Endothelial cell of umbilical vein (primary cell): Measurements from ENCODE around the gene GSE1. TPM values are rescaled to one million over a fixed set of nuclear protein-coding genes. Genes with fewer than 3 reads are reported as not detected.

Experiments used
- BruUV-seq: library from RNA; stranded (reverse); fragments of 400-500 nt; replicated peaks from 2 replicates; lab custom pipeline; 2021; lab: Mats Ljungman, UMichigan
- CTCF ChIA-PET: fragments of 300-600, 350-600 bp; sonication (Branson Sonifier 250); formaldehyde crosslinking; loops from one replicate; lab custom pipeline; 2021; ENCODE audit warnings: antibody characterized with exemption, inconsistent platforms; lab: Charles Lee
- POLR2A ChIA-PET: fragments of 300-600, 350-600 bp; sonication (Branson Sonifier 250); formaldehyde crosslinking; loops from one replicate; lab custom pipeline; 2021; ENCODE audit warnings: antibody characterized with exemption, inconsistent platforms; lab: Charles Lee
- DNase-seq: peaks from one replicate; pipeline ENCODE4 v3.0.0-alpha.2; 2011; ENCODE audit warnings: low read depth, low spot score
- FAIRE-seq: peaks from 2 replicates; lab custom pipeline; 2011; peaks lifted over from hg19 to GRCh38; lab: Jason Lieb, UNC
- H2AFZ ChIP-seq: 2 replicates; pipeline ENCODE4 v1.6.0; 2012; ENCODE audit warnings: low read depth, low read length, control low read depth, inconsistent platforms
- H3K27ac ChIP-seq: 2 replicates; pipeline ENCODE4 v1.5.1; 2011; ENCODE audit warnings: low read depth, mild to moderate bottlenecking, control low read depth, low read length, moderate library complexity; ENCODE audit not compliant: insufficient read depth
- H3K27me3 ChIP-seq, 2 experiments: 2 replicates each; pipeline versions ENCODE4 v1.6.0 to v1.6.1; 2011; ENCODE audit warnings: low read length in 2 of 2, mixed read lengths in 1 of 2; ENCODE audit not compliant: control insufficient read depth in 2 of 2, insufficient read depth in 2 of 2
- H3K36me3 ChIP-seq, 2 experiments: 2 replicates in 1 of 2; 3 replicates in 1 of 2; pipeline ENCODE4 v1.5.1; 2011; ENCODE audit warnings: low read length in 2 of 2, mild to moderate bottlenecking in 1 of 2, moderate library complexity in 1 of 2; ENCODE audit not compliant: control insufficient read depth in 2 of 2, insufficient read depth in 2 of 2; ENCODE audit errors: extremely low read depth in 1 of 2
- H3K4me1 ChIP-seq: 3 replicates; pipeline ENCODE4 v1.5.1; 2011; ENCODE audit warnings: mild to moderate bottlenecking, low read length; ENCODE audit not compliant: control insufficient read depth, insufficient read depth; ENCODE audit errors: extremely low read depth
- H3K4me2 ChIP-seq: 2 replicates; pipeline ENCODE4 v1.6.1; 2011; ENCODE audit warnings: low read length, control low read depth, mixed read lengths; ENCODE audit not compliant: insufficient read depth
- H3K4me3 ChIP-seq, 3 experiments: fragments of 200-600 bp in 1 of 3; sonication (generic), shearing (Covaris generic) in 1 of 3; replicated peaks in 1 of 3; 2 replicates each; pipeline ENCODE4 v1.5.1; 2011 to 2016; ENCODE audit warnings: control low read depth in 3 of 3, low read length in 3 of 3, mild to moderate bottlenecking in 2 of 3, inconsistent platforms in 1 of 3, low read depth in 1 of 3, moderate library complexity in 1 of 3; ENCODE audit not compliant: insufficient read depth in 1 of 3
- H3K79me2 ChIP-seq: 2 replicates; pipeline ENCODE4 v1.6.0; 2012; ENCODE audit warnings: low read length, inconsistent platforms; ENCODE audit not compliant: control insufficient read depth, insufficient read depth
- H3K9ac ChIP-seq: replicated peaks from 2 replicates; pipeline ENCODE3; 2011; ENCODE audit warnings: low read length, control low read depth; ENCODE audit not compliant: insufficient read depth; ENCODE audit errors: extremely low read depth
- H3K9me1 ChIP-seq: replicated peaks from 3 replicates; pipeline ENCODE4 v1.6.0; 2011; ENCODE audit warnings: mild to moderate bottlenecking, low read length; ENCODE audit not compliant: control insufficient read depth, insufficient read depth; ENCODE audit errors: extremely low read depth
- H3K9me3 ChIP-seq: replicated peaks from 2 replicates; pipeline ENCODE4 v1.5.1; 2012; ENCODE audit warnings: low read length, inconsistent platforms; ENCODE audit not compliant: control insufficient read depth, insufficient read depth
- H4K20me1 ChIP-seq: replicated peaks from 2 replicates; pipeline ENCODE3; 2011; ENCODE audit warnings: mild to moderate bottlenecking, low read length; ENCODE audit not compliant: control insufficient read depth, insufficient read depth; ENCODE audit errors: extremely low read depth
- EZH2 ChIP-seq: IDR thresholded peaks from 2 replicates; pipeline ENCODE4 v1.6.1; 2012; ENCODE audit warnings: borderline replicate concordance, low read depth, mild to moderate bottlenecking, moderate library complexity, low read length, inconsistent platforms; ENCODE audit not compliant: severe bottlenecking
- FOS ChIP-seq: IDR thresholded peaks from 2 replicates; pipeline ENCODE4 v1.6.1; 2011; ENCODE audit warnings: mild to moderate bottlenecking, low read length, moderate library complexity, borderline replicate concordance; ENCODE audit not compliant: insufficient read depth
- GATA2 ChIP-seq: IDR thresholded peaks from 2 replicates; pipeline ENCODE4 v1.7.0; 2011; ENCODE audit warnings: low read depth, mild to moderate bottlenecking, moderate library complexity, mixed read lengths, low read length; ENCODE audit not compliant: insufficient read length, insufficient read depth
- JUN ChIP-seq: IDR thresholded peaks from 2 replicates; pipeline ENCODE4 v1.6.1; 2011; ENCODE audit warnings: borderline replicate concordance, low read depth; ENCODE audit not compliant: insufficient read length, insufficient read depth
- MYC ChIP-seq: IDR thresholded peaks from one replicate; pipeline ENCODE4 v1.6.1; 2011; ENCODE audit warnings: mild to moderate bottlenecking, low read depth, low read length
- POLR2A ChIP-seq: IDR thresholded peaks from 2 replicates; pipeline ENCODE4 v1.6.1; 2012; ENCODE audit warnings: low read depth, mild to moderate bottlenecking, control low read depth, low read length
- POLR2AphosphoS5 ChIP-seq: IDR thresholded peaks from 2 replicates; pipeline ENCODE4 v1.6.1; 2012; ENCODE audit warnings: low read depth, mild to moderate bottlenecking, control low read depth, low read length, moderate library complexity; ENCODE audit not compliant: insufficient read depth
- dilution Hi-C: fragments of 300-500 bp; cut with MboI; formaldehyde crosslinking; loops from one replicate; pipeline ENCODE4 v1.15.0; 2019; ENCODE audit warnings: low sequenced_read_pairs; ENCODE audit not compliant: extremely low pct_ligation_motif_present
- intact Hi-C: fragments of 100-400 bp; cut with micrococcal nuclease; formaldehyde crosslinking; loops from one replicate; pipeline ENCODE4 v1.10.0; 2022
- polyA plus RNA-seq, 4 experiments: library from polyadenylated mRNA; depleted of rRNA in 3 of 4; stranded (reverse) in 3 of 4; unstranded in 1 of 4; fragments of >200 nt; gene quantifications; 2 replicates each; pipeline versions ENCODE4 v1.2.1 to v1.2.3, GENCODE V29; 2011 to 2012; ENCODE audit warnings: missing spikeins in 1 of 4
- total RNA-seq: library from RNA; stranded (reverse); gene quantifications from 2 replicates; pipeline ENCODE4 v1.2.3, GENCODE V29; 2021
- TF ChIP-seq, protein P1 (sequence below), 2 donors: IDR thresholded peaks; 1 replicate in 1 of 2; 2 replicates in 1 of 2; pipeline ENCODE4 v1.5.1; 2011; ENCODE audit warnings: low read length in 2 of 2, mild to moderate bottlenecking in 2 of 2, moderate library complexity in 2 of 2, control low read depth in 1 of 2, inconsistent platforms in 1 of 2, low read depth in 1 of 2; ENCODE audit not compliant: insufficient read depth in 1 of 2; ENCODE audit errors: extremely low read depth in 1 of 2
- TF ChIP-seq, protein P2 (sequence below): IDR thresholded peaks from 2 replicates; pipeline ENCODE4 v1.6.1; 2011; ENCODE audit not compliant: insufficient read depth, insufficient read length

Gene GSE1
- total and polyA plus RNA-seq, 2 donors (not counting 3 experiments of a cell fraction or from before 2014, with no cell fraction given): 4.2 to 18.3 TPM

DNA sequence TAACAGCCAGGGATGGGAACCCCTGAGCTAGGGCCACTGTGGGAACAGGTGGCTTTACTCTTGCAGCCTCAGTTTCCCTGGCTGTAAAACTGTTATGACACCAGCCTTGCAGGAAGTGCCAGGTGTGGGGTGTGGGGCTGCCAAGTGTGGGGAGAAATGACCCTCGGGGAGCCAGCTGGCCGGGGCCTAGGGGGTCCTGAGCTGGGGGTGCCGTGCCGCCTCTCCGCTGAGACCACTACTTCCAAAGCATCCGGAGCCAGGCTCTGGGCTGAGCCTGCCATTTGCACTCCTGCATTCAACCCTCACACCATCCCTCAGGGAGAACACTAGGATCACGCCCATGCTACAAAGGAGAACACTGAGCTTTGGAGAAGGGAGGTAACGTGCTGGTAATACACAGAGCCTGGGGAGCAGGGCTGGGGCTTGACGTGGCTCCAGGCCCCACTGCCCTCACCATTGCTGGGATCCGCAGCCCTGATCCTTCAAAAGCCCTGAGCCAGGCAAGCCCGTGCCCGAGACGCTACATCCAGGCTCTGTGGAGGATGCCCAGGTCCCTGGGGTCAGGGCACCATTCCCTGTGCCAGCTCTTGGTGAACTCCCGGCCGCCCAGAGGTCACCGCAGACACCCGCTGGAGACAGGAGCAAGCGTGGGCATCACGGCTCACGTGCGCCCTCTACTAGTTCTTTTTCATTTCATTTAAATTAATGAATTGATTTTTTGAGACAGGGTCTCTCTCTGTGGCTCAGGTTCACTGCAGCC is 104.5 kb downstream of the GSE1 start:
- FAIRE-seq (peak; percentile 90), DNase-seq (peak; percentile 57)
- H3K9me3 ChIP-seq: no peaks in the 10 kb centered on the region
- TF ChIP-seq, protein P1, sequence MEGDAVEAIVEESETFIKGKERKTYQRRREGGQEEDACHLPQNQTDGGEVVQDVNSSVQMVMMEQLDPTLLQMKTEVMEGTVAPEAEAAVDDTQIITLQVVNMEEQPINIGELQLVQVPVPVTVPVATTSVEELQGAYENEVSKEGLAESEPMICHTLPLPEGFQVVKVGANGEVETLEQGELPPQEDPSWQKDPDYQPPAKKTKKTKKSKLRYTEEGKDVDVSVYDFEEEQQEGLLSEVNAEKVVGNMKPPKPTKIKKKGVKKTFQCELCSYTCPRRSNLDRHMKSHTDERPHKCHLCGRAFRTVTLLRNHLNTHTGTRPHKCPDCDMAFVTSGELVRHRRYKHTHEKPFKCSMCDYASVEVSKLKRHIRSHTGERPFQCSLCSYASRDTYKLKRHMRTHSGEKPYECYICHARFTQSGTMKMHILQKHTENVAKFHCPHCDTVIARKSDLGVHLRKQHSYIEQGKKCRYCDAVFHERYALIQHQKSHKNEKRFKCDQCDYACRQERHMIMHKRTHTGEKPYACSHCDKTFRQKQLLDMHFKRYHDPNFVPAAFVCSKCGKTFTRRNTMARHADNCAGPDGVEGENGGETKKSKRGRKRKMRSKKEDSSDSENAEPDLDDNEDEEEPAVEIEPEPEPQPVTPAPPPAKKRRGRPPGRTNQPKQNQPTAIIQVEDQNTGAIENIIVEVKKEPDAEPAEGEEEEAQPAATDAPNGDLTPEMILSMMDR (IDR thresholded peaks at IDR 0.05; ENCODE audit: extremely low read depth in 1 of 2, insufficient read depth in 1 of 2, low read depth in 1 of 2, low read length in 2 of 2): peak; percentile 66 to 70
- no peak for TF ChIP-seq POLR2A
- dilution Hi-C loops: no loop called here
- no peaks in the 10 kb centered on the region for H4K20me1 ChIP-seq
- H3K4me1 ChIP-seq: peaks cover 25% of the 10 kb centered on the region
- intact Hi-C loops: loop anchor here (1.0 kb wide), 3 partner anchors 33 to 58 kb away; no protein-coding TSS in a partner anchor
- CTCF ChIA-PET: interaction anchor here (0.7 to 8.1 kb wide), 15 partner anchors 9 to 442 kb away, joined by 3 to 119 read pairs (median 5); partner anchors contain the start of gene GINS2
- no peaks in the 10 kb centered on the region for H3K9me1 ChIP-seq
- no peak overlapping the region for H2AFZ ChIP-seq
- no peak overlapping the region for H3K9ac ChIP-seq
- H3K36me3 ChIP-seq: no peaks in the 10 kb centered on the region
- no peak overlapping the region for H3K27ac ChIP-seq
- H3K27me3 ChIP-seq: no peaks in the 10 kb centered on the region
- no peak overlapping the region for H3K4me2 ChIP-seq
- POLR2A ChIA-PET: no interaction called here
- no peak overlapping the region for H3K4me3 ChIP-seq
- H3K79me2 ChIP-seq: peaks cover 3% of the 10 kb centered on the region
- BruUV-seq: no TSS peak

DNA sequence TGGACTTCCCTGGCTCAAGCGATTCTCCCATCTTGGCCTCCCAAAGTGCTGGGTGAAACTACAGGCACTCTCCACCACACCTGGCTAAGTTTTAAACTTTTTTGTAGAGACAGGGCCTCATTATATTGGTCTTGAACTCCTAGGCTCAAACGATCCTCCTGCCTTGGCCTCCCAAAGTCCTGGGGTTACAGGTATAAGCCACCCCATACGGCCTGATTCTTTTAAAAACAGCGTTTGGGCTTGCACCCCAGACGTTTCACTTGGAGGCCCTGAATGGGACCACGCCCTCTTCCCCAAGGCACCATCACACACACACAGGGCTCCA is 105.0 kb downstream of the GSE1 start:
- FAIRE-seq (no peak), DNase-seq (no peak)
- Histone ChIP-seq H3K27me3 (no peaks in the 10 kb centered on the region), H3K9me1 (no peaks in the 10 kb centered on the region), H3K4me3 (no peak overlapping the region), H2AFZ (no peak overlapping the region), H3K4me1 (peaks cover 25% of the 10 kb centered on the region), H3K79me2 (peaks cover 3% of the 10 kb centered on the region), H3K36me3 (no peaks in the 10 kb centered on the region), H3K4me2 (no peak overlapping the region), H4K20me1 (no peaks in the 10 kb centered on the region), H3K9me3 (no peaks in the 10 kb centered on the region), H3K9ac (no peak overlapping the region), H3K27ac (no peak overlapping the region)
- CTCF ChIA-PET: interaction anchor here (0.8 to 8.1 kb wide), 13 partner anchors 8 to 443 kb away, joined by 3 to 119 read pairs (median 3); partner anchors contain the start of gene GINS2
- BruUV-seq: no TSS peak
- POLR2A ChIA-PET: no interaction called here
- intact Hi-C loops (loop anchor here (1.0 kb wide), 3 partner anchors 32 to 59 kb away; no protein-coding TSS in a partner anchor), dilution Hi-C loops (no loop called here)
- TF ChIP-seq POLR2AphosphoS5: no peak
- no peak for TF ChIP-seq FOS
- no peak for TF ChIP-seq MYC
- TF ChIP-seq, protein P1 (IDR thresholded peaks at IDR 0.05; ENCODE audit: extremely low read depth in 1 of 2, insufficient read depth in 1 of 2, low read depth in 1 of 2, low read length in 2 of 2): no peak
- TF ChIP-seq GATA2: no peak
- TF ChIP-seq POLR2A: no peak
- TF ChIP-seq, protein P2, sequence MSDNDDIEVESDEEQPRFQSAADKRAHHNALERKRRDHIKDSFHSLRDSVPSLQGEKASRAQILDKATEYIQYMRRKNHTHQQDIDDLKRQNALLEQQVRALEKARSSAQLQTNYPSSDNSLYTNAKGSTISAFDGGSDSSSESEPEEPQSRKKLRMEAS: no peak
- no peak for TF ChIP-seq EZH2
- TF ChIP-seq JUN: no peak
